ENCODE results near the gene NINL. TPM values are rescaled to one million over a fixed set of nuclear protein-coding genes. Genes with fewer than 3 reads are reported as not detected.

NINL gene
- total RNA-seq (1 to 10 TPM; 2.8 to 3.6 TPM), polyA plus RNA-seq (1 to 10 TPM; 1.9 to 2.7 TPM)

GRCh38 chr20:25584905-25585704, at the start of gene NINL:
Gene NINL (minus strand): TSS chr20:25585531. CDS start chr20:25526587, 58,944 bp downstream.
- H3K4me3 ChIP-seq (ENCODE audit: low read depth in 1 of 3, low read length in 3 of 3) = peak within 1 kb of the TSS; percentile 26 to 74 (median 42)
- no peak for TF ChIP-seq CTCF (IDR thresholded peaks at IDR 0.05; ENCODE audit: low read depth, low read length, missing input control)
- TF ChIP-seq JUND (IDR thresholded peaks at IDR 0.05) = no peak
- no peak for TF ChIP-seq TAF1 (conservative IDR thresholded peaks at IDR 0.05)
- TF ChIP-seq ZBTB33 (IDR thresholded peaks at IDR 0.05) = no peak
- no peak for TF ChIP-seq HNF4G (IDR thresholded peaks at IDR 0.05)
- no peak for TF ChIP-seq RAD21 (IDR thresholded peaks at IDR 0.05)
- TF ChIP-seq EGR1 (IDR thresholded peaks at IDR 0.05; ENCODE audit: low read depth in 2 of 2) = no peak
- TF ChIP-seq RXRA (IDR thresholded peaks at IDR 0.05) = no peak
- TF ChIP-seq HNF4A (conservative IDR thresholded peaks at IDR 0.05) = no peak
- TF ChIP-seq REST (IDR thresholded peaks at IDR 0.05) = no peak
- TF ChIP-seq FOXA2 (IDR thresholded peaks at IDR 0.05) = no peak
- no peak for TF ChIP-seq YY1 (IDR thresholded peaks at IDR 0.05)
- TF ChIP-seq FOXA1 (IDR thresholded peaks at IDR 0.05) = no peak
- TF ChIP-seq MAX (IDR thresholded peaks at IDR 0.05) = no peak
- no peak for TF ChIP-seq NR2F2 (IDR thresholded peaks at IDR 0.05)
- TF ChIP-seq ATF3 (IDR thresholded peaks at IDR 0.05) = no peak
- no peak for TF ChIP-seq GABPA (IDR thresholded peaks at IDR 0.05 in 1 of 2, conservative IDR thresholded peaks at IDR 0.05 in 1 of 2)
- no peaks in the 10 kb centered on the region for H3K27me3 ChIP-seq (ENCODE audit: control insufficient read depth in 4 of 4, insufficient read depth in 4 of 4, low read length in 3 of 4)
- H3K9ac ChIP-seq (ENCODE audit: low read depth in 1 of 2, low read length in 2 of 2) = no peak within 1 kb of the TSS
- peak; percentile 64 for DNase-seq (ENCODE audit: low spot score)
- H3K27ac ChIP-seq (ENCODE audit: low read depth in 1 of 2, low read length in 2 of 2) = no peak within 1 kb of the TSS
- peaks cover 0 to 7% (median 7%) of the 10 kb centered on the region in 4 donors for H3K4me1 ChIP-seq (ENCODE audit: control insufficient read depth in 4 of 4, insufficient read depth in 4 of 4, low read length in 3 of 4)
- no peaks in the 10 kb centered on the region for H3K36me3 ChIP-seq (ENCODE audit: control insufficient read depth in 4 of 4, insufficient read depth in 3 of 4, low read depth in 1 of 4, low read length in 3 of 4)
- no peaks in the 10 kb centered on the region for H3K9me3 ChIP-seq (ENCODE audit: control insufficient read depth in 4 of 4, low read length in 3 of 4)
- 2% methylated on average over 108 of the region's 108 CpGs for WGBS

All from liver (tissue), 9 donors.